ENCODE results near the gene NEXMIF.
"Not testable (repeated sequence)": the region's sequence is repeated elsewhere in the genome, so short reads cannot be mapped to it uniquely, and the experiment has no call there.

Gene NEXMIF

DNA sequence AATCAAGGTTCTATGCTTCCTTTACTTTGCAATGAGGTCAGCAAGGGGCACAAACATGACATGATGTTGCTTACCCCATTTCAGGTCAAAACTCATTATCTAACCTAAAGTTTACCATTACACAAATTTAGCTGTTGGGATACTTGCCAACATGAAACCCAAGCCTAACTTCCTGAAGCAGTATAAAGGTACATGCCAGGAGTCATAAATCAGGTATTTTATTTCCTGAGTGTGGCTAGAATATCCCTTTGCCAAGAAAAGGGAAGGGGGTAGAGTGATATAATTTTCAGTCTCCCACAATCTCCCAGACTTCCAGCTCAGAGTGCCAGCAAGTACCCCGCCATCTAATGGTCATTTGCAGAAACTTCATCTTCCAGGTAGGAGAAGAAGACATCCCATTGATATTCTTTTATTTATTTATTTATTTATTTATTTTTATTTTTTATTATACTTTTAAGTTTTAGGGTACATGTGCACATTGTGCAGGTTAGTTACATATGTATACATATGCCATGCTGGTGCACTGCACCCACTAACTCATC lies 136.6 kb downstream of the NEXMIF start:
- TF ChIP-seq, protein P1, sequence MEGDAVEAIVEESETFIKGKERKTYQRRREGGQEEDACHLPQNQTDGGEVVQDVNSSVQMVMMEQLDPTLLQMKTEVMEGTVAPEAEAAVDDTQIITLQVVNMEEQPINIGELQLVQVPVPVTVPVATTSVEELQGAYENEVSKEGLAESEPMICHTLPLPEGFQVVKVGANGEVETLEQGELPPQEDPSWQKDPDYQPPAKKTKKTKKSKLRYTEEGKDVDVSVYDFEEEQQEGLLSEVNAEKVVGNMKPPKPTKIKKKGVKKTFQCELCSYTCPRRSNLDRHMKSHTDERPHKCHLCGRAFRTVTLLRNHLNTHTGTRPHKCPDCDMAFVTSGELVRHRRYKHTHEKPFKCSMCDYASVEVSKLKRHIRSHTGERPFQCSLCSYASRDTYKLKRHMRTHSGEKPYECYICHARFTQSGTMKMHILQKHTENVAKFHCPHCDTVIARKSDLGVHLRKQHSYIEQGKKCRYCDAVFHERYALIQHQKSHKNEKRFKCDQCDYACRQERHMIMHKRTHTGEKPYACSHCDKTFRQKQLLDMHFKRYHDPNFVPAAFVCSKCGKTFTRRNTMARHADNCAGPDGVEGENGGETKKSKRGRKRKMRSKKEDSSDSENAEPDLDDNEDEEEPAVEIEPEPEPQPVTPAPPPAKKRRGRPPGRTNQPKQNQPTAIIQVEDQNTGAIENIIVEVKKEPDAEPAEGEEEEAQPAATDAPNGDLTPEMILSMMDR (IDR thresholded peaks at IDR 0.05), result no peak
- no peak for TF ChIP-seq ZFX (IDR thresholded peaks at IDR 0.05; ENCODE audit: borderline replicate concordance)
- no peak overlapping the region for H3K27ac ChIP-seq

DNA sequence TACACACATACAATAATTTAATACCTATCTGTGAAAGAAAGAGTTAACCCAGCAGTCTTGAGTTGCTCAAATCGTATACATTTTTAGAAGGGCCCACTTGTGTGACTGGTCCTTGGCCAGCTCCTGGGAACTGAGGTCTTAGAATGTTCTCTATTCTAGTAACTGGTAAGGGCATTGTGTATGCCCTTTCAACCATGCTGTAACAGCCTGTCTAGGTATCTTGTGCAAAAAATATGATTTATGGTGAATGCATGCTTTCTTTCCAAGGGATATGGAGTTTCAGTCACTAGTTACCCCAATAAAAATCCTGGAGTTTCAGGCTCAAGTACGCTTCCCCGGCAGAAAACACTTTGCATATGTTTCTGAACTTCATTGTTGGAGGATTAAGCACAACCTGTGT lies 140.6 kb downstream of the NEXMIF start:
- H3K27ac ChIP-seq, result no peak overlapping the region
- TF ChIP-seq ZFX (IDR thresholded peaks at IDR 0.05; ENCODE audit: borderline replicate concordance), result no peak
- TF ChIP-seq, protein P1 (IDR thresholded peaks at IDR 0.05), result no peak

DNA sequence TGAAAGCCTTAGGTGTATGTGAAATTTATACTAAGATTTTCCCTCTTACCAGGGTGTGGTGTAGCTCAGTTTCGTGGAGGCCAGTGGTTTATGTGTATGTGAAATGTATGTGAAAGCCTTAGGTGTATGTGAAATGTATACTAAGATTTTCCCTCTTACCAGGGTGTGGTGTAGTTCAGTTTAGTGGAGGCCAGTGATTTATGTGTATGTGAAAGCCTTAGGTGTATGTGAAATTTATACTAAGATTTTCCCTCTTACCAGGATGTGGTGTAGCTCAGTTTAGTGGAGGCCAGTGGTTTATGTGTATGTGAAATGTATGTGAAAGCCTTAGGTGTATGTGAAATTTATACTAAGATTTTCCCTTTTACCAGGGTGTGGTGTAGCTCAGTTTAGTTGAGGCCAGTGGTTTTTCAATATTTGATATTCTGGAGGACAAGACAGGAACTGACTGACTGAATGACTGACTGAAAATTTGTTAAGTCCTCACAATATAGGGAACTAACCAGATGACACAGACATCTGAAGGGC lies 143.7 kb downstream of the NEXMIF start:
- no peak overlapping the region for H3K27ac ChIP-seq
- TF ChIP-seq ZFX (IDR thresholded peaks at IDR 0.05; ENCODE audit: borderline replicate concordance), result no peak
- TF ChIP-seq, protein P1 (IDR thresholded peaks at IDR 0.05), result no peak

DNA sequence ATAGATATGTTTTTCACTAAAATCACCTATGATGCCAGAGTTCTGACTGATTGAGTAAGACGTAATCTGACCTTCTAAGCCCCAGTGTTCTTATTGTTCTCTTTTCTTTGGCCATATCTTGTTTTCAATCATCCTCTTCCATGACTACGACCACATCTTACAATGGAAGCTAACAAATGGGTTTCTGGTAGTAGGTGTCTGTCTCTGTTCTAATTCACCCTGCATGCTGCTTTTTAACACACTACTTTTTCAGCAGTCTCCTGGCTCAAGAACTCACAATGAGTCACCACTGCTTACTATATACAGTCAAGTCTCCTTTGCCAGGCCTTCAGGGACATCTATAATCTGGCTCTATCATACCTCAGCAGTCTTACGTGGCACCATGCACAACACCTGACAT lies 146.1 kb downstream of the NEXMIF start:
- TF ChIP-seq, protein P1 (IDR thresholded peaks at IDR 0.05), result no peak
- no peak for TF ChIP-seq ZFX (IDR thresholded peaks at IDR 0.05; ENCODE audit: borderline replicate concordance)
- H3K27ac ChIP-seq, result no peak overlapping the region

DNA sequence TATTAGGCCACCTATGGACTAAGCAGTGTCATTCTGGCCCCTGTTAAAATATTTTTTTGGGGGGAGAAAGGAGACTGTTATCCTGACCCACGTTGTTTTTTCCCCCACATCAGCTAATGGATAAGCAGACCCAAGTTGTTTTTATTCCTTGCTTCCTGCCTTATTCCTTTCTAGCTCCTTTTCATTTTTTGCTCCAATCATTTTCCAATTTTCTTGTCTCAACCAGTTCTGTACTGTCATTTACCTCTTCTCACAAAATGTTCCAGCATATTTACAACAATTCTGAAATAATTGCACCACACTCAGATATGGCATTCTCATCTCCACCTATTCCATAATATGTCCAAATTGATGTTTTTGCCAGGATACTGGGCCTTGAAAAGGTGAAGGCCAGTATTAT lies 150.3 kb downstream of the NEXMIF start:
- no peak for TF ChIP-seq ZFX (IDR thresholded peaks at IDR 0.05; ENCODE audit: borderline replicate concordance)
- TF ChIP-seq, protein P1 (IDR thresholded peaks at IDR 0.05), result no peak
- H3K27ac ChIP-seq, result no peak overlapping the region

DNA sequence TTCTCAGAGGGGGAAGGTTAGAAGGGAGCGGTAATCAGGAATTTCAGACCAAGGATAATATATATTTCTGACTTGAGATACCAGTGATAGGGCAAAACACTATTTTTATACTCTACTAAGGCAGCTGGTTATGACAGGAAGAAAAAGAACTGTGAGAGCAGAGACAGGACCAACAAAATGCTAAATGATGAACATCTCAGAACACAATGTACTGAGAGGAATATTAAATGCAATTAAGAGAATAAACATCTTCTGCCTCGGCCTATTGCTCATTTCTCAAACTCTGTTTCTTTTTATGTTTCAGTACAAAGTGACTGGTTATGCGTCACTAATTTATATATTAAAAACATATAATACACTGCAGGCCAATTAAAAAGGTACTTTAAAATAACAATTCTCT lies 188.8 kb downstream of the NEXMIF start:
- TF ChIP-seq, protein P1 (IDR thresholded peaks at IDR 0.05), result no peak
- H3K27ac ChIP-seq, result no peak overlapping the region

DNA sequence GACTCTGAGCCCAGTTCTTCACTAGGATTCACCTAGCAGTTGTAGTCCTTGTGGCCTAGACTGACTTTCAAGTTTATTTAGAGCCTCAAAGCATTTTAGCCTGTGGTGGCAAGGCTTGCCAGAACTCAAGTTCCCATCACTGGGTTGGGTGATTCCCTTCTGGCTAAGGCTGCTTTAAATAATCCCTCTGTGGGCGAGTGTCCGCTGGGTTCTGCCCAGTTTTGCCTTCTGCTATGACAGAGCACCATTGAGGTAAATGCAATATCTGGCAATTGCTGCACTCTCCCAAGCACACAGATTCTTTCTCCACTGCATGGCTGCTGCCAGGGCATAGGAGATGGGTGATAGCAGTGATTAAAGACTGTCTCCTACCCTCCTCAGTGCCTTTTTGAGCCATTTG lies 220.0 kb downstream of the NEXMIF start:
- TF ChIP-seq, protein P1 (IDR thresholded peaks at IDR 0.05), result no peak
- TF ChIP-seq ZFX (IDR thresholded peaks at IDR 0.05; ENCODE audit: borderline replicate concordance), result no peak
- no peak overlapping the region for H3K27ac ChIP-seq

DNA sequence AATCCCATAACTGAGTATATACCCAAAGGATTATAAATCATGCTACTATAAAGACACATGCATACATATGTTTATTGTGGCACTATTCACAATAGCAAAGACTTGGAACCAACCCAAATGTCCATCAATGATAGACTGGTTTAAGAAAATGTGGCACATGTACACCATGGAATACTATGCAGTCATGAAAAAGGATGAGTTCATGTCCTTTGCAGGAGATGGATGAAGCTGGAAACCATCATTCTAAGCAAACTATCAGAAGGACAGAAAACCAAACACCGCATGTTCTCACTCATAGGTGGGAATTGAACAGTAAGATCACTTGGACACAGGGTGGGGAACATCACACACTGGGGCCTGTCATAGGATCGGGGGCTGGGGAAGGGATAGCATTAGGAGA lies 223.9 kb downstream of the NEXMIF start:
- H3K27ac ChIP-seq, result not testable (repeated sequence)
